Testis (tissue), 2 donors: ENCODE results near the gene BMAL1.

ENCODE experiments used
- POLR2A ChIP-seq: fragments of 450-650 bp; IDR thresholded peaks from one replicate; pipeline ENCODE4 v1.6.1; 2017; ENCODE audit warnings: antibody characterized with exemption, mild to moderate bottlenecking, moderate library complexity
- TF ChIP-seq, protein P1 (sequence below), 3 experiments: fragments of 450-650 bp in 2 of 3; fragments of 200-600 bp in 1 of 3; sonication (generic) in 1 of 3; IDR thresholded peaks; one replicate each; pipeline ENCODE4 v1.5.1; 2016 to 2019; ENCODE audit warnings: antibody characterized with exemption in 3 of 3, mild to moderate bottlenecking in 2 of 3, moderate library complexity in 1 of 3

DNA sequence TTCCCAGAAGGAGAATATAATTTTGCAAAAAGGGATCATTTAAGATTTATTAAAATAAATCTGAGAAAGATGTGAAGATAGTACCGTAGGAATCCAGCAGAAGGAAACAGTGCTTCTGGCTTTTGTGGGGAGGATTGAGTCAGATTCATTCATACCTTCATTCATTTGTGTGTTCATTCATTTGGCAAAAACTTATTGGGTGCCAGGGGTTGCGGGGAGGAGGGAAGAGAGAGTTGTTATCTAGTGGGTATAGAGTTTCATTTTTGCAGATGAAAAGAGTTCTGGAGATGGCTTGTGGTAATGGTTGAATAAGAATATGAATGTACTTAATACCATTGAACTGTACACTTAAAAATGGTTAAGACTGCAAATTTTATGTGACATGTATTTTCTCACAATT lies 31.1 kb downstream of the BMAL1 start:
- TF ChIP-seq, protein P1, sequence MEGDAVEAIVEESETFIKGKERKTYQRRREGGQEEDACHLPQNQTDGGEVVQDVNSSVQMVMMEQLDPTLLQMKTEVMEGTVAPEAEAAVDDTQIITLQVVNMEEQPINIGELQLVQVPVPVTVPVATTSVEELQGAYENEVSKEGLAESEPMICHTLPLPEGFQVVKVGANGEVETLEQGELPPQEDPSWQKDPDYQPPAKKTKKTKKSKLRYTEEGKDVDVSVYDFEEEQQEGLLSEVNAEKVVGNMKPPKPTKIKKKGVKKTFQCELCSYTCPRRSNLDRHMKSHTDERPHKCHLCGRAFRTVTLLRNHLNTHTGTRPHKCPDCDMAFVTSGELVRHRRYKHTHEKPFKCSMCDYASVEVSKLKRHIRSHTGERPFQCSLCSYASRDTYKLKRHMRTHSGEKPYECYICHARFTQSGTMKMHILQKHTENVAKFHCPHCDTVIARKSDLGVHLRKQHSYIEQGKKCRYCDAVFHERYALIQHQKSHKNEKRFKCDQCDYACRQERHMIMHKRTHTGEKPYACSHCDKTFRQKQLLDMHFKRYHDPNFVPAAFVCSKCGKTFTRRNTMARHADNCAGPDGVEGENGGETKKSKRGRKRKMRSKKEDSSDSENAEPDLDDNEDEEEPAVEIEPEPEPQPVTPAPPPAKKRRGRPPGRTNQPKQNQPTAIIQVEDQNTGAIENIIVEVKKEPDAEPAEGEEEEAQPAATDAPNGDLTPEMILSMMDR (IDR thresholded peaks at IDR 0.05) = no peak
- TF ChIP-seq POLR2A = no peak
